Sigmoid colon (tissue), 7 donors: Measurements from ENCODE around the gene RINT1. TPM values are rescaled to one million over a fixed set of nuclear protein-coding genes. Genes with fewer than 3 reads are reported as not detected.

Experiments
- DNase-seq: peaks from one replicate; pipeline ENCODE4 v3.0.0-alpha.2; 2019
- H3K27ac ChIP-seq, 4 donors: fragments of 200-600 bp; sonication (generic); one replicate each; pipeline ENCODE4 v1.5.1; 2016 to 2019; ENCODE audit warnings: mild to moderate bottlenecking in 1 of 4
- H3K27me3 ChIP-seq, 3 donors: fragments of 200-600 bp; sonication (generic); one replicate each; pipeline ENCODE4 v1.5.1; 2019; ENCODE audit warnings: mild to moderate bottlenecking in 1 of 3
- H3K36me3 ChIP-seq, 4 donors: fragments of 200-600 bp; sonication (generic); one replicate each; pipeline ENCODE4 v1.5.1; 2016 to 2019
- H3K4me1 ChIP-seq, 4 donors: fragments of 200-600 bp; sonication (generic); one replicate each; pipeline ENCODE4 v1.5.1; 2017 to 2019
- H3K4me3 ChIP-seq, 4 donors: fragments of 200-600 bp; sonication (generic); one replicate each; pipeline ENCODE4 v1.5.1; 2017 to 2019; ENCODE audit warnings: mild to moderate bottlenecking in 2 of 4, moderate library complexity in 1 of 4
- H3K9me3 ChIP-seq, 4 donors: fragments of 200-600 bp in 3 of 4; sonication (generic) in 3 of 4; one replicate each; pipeline versions ENCODE4 v1.5.1 to v1.6.1; 2013 to 2019
- CTCF ChIP-seq, 4 experiments: fragments of 450-650 bp in 3 of 4; fragments of 200-600 bp in 1 of 4; IDR thresholded peaks; one replicate each; pipeline ENCODE4 v1.5.1; 2016 to 2019; ENCODE audit warnings: antibody characterized with exemption in 4 of 4, mild to moderate bottlenecking in 3 of 4, moderate library complexity in 2 of 4
- EP300 ChIP-seq, 4 donors: sonication (generic); formaldehyde crosslinking; IDR thresholded peaks; one replicate each; pipeline ENCODE4 v1.6.1; 2017; ENCODE audit warnings: antibody characterized with exemption in 4 of 4
- POLR2A ChIP-seq, 2 donors: fragments of 450-650 bp; IDR thresholded peaks; one replicate each; pipeline ENCODE4 v1.6.1; 2016; ENCODE audit warnings: antibody characterized with exemption in 2 of 2, mild to moderate bottlenecking in 2 of 2, moderate library complexity in 2 of 2
- POLR2AphosphoS5 ChIP-seq, 4 donors: sonication (generic); formaldehyde crosslinking; IDR thresholded peaks; one replicate each; pipeline ENCODE4 v1.6.1; 2017; ENCODE audit warnings: antibody characterized with exemption in 4 of 4
- WGBS, 2 donors: extraction: QIAGEN DNeasy Blood & Tissue Kit; methylation state at CpG; one replicate each; pipeline ENCODE4 v1.1.7; 2013; 5-methylcytosine and 5-hydroxymethylcytosine counted together
- intact Hi-C: fragments of 100-400 bp; cut with DNase I; formaldehyde crosslinking; loops from one replicate; pipeline ENCODE4 v1.15.1; 2023
- polyA plus RNA-seq, 3 donors: library from polyadenylated mRNA; stranded (reverse); fragments of 200-250 nt; gene quantifications; one replicate each; pipeline ENCODE4 v1.2.3, GENCODE V29; 2013
- total RNA-seq, 4 donors: library from RNA; depleted of rRNA; stranded (reverse); fragments of >200 nt; gene quantifications; one replicate each; pipeline ENCODE4 v1.1.0, GENCODE V29; 2016
- donor health status: healthy with polysubstance abuse.
- donor health status: Bipolar disorder and iron deficiency.
- donor health status: healthy.

The RINT1 gene
- total and polyA plus RNA-seq, 7 donors = 7.9 to 22.2 (median 15.5) TPM

GRCh38 chr7:105587909-105588635, 56.1 kb downstream of the RINT1 start:
- Histone ChIP-seq H3K4me1 (peaks cover 0 to 8% (median 0%) of the 10 kb centered on the region in 4 donors), H3K27me3 (no peaks in the 10 kb centered on the region), H3K4me3 (no peak overlapping the region), H3K36me3 (no peaks in the 10 kb centered on the region), H3K27ac (no peak overlapping the region), H3K9me3 (no peaks in the 10 kb centered on the region)
- intact Hi-C loops = no loop called here
- TF ChIP-seq CTCF (IDR thresholded peaks at IDR 0.05) = no peak
- TF ChIP-seq POLR2AphosphoS5 (IDR thresholded peaks at IDR 0.05) = no peak
- no peak for TF ChIP-seq EP300 (IDR thresholded peaks at IDR 0.05)
- no peak for TF ChIP-seq POLR2A (IDR thresholded peaks at IDR 0.05)
- DNase-seq = no peak
- WGBS, 2 donors = 84 to 90% methylated on average over 12 of the region's 12 CpGs

- Histone ChIP-seq H3K27me3 (no peaks in the 10 kb centered on the region), H3K27ac (no peak overlapping the region), H3K4me1 (peaks cover 0 to 8% (median 0%) of the 10 kb centered on the region in 4 donors), H3K4me3 (no peak overlapping the region), H3K9me3 (no peaks in the 10 kb centered on the region), H3K36me3 (no peaks in the 10 kb centered on the region)
- WGBS, 2 donors = 9 to 38% methylated on average over 6 of the region's 6 CpGs
- TF ChIP-seq POLR2A (IDR thresholded peaks at IDR 0.05) (no peak), CTCF (IDR thresholded peaks at IDR 0.05) (peak in 3 of 4 experiments; percentile 14 to 46 (median 45)), EP300 (IDR thresholded peaks at IDR 0.05) (no peak), POLR2AphosphoS5 (IDR thresholded peaks at IDR 0.05) (no peak)
- intact Hi-C loops = no loop called here
- peak; percentile 77 for DNase-seq
Measured at GRCh38 chr7:105589356-105590077, 57.5 kb downstream of the RINT1 start.

DNA sequence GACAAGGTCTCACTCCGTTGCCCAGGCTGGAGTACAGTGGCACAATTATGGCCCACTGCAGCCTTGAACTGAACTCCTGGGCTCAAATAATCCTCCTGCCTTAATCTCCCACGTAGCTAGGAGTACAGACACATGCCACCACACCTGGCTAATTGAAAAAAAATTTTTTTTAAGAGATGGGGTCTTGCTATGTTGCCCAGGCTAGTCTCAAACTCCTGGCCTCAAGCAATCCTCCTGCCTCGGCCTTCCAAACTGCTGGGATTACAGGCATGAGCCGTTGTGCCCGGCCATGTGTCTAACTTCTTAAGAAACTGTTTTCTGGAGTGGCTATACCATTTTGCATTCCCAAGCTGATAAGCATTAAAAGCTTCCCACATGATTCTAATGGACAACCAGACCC, 58.8 kb downstream of the RINT1 start:
- DNase-seq = no peak
- 81 to 90% methylated on average over 5 of the region's 5 CpGs for WGBS, 2 donors
- intact Hi-C loops = no loop called here

GRCh38 chr7:105591522-105591921, 59.5 kb downstream of the RINT1 start:
- intact Hi-C loops = no loop called here
- H3K4me1 ChIP-seq = peaks cover 0 to 8% (median 0%) of the 10 kb centered on the region in 4 donors
- WGBS, 2 donors = 59 to 64% methylated on average over 2 of the region's 2 CpGs
- H3K27me3 ChIP-seq = peaks cover 0 to 2% (median 0%) of the 10 kb centered on the region in 3 donors
- H3K36me3 ChIP-seq = no peaks in the 10 kb centered on the region
- no peaks in the 10 kb centered on the region for H3K9me3 ChIP-seq
- TF ChIP-seq CTCF (IDR thresholded peaks at IDR 0.05) = no peak
- no peak for TF ChIP-seq POLR2A (IDR thresholded peaks at IDR 0.05)
- no peak for TF ChIP-seq POLR2AphosphoS5 (IDR thresholded peaks at IDR 0.05)
- no peak for TF ChIP-seq EP300 (IDR thresholded peaks at IDR 0.05)
- H3K4me3 ChIP-seq = no peak overlapping the region
- DNase-seq = no peak
- H3K27ac ChIP-seq = no peak overlapping the region

More for the DNA sequence above, 58.8 kb downstream of the RINT1 start:
- no peaks in the 10 kb centered on the region for H3K27me3 ChIP-seq
- H3K36me3 ChIP-seq = no peaks in the 10 kb centered on the region
- peaks cover 0 to 8% (median 0%) of the 10 kb centered on the region in 4 donors for H3K4me1 ChIP-seq
- no peak overlapping the region for H3K27ac ChIP-seq
- H3K4me3 ChIP-seq = no peak overlapping the region
- H3K9me3 ChIP-seq = no peaks in the 10 kb centered on the region
- TF ChIP-seq POLR2AphosphoS5 (IDR thresholded peaks at IDR 0.05) (no peak), CTCF (IDR thresholded peaks at IDR 0.05) (no peak), POLR2A (IDR thresholded peaks at IDR 0.05) (no peak), EP300 (IDR thresholded peaks at IDR 0.05) (no peak)
